AG08396 (cell line): ENCODE measurements around the gene PRR23B.
"Not testable (repeated sequence)": the region's sequence is repeated elsewhere in the genome, so short reads cannot be mapped to it uniquely, and the experiment has no call there.

Source experiments
- DNase-seq: peaks from one replicate; pipeline ENCODE4 v3.0.0; 2012; ENCODE audit warnings: low spot score, mixed read lengths

Gene PRR23B

GRCh38 chr3:139020868-139021234, at the start of gene PRR23B:
PRR23B (minus strand) TSS chr3:139020926; CDS start chr3:139020661, 265 bp downstream.
- DNase-seq = no peak

GRCh38 chr3:139062918-139063317, 42.2 kb upstream of the PRR23B start:
- no peak for DNase-seq

GRCh38 chr3:139052802-139053600, 32.3 kb upstream of the PRR23B start:
- DNase-seq = no peak

GRCh38 chr3:139044366-139045210, 23.9 kb upstream of the PRR23B start, which contains the start of gene PRR23C:
PRR23C (minus strand) TSS chr3:139044892; CDS start chr3:139044620, 272 bp downstream.
- DNase-seq = no peak

- DNase-seq = no peak
These were observed 23.0 kb upstream of the PRR23B start for GRCh38 chr3:139043554-139044365.

GRCh38 chr3:139037478-139037877, 16.8 kb upstream of the PRR23B start:
- DNase-seq = no peak

GRCh38 chr3:139032326-139033002, 11.7 kb upstream of the PRR23B start:
- no peak for DNase-seq

GRCh38 chr3:139030576-139030975, 9.8 kb upstream of the PRR23B start:
- not testable (repeated sequence) for DNase-seq

- no peak for DNase-seq
These were observed 4.2 kb upstream of the PRR23B start for GRCh38 chr3:139024968-139025367.

- DNase-seq = no peak
These were observed 474 bp downstream of the PRR23B start for GRCh38 chr3:139020036-139020867.

GRCh38 chr3:139016430-139017048, 4.2 kb downstream of the PRR23B start:
- DNase-seq = no peak

GRCh38 chr3:139006051-139006716, 14.5 kb downstream of the PRR23B start, which contains the start of gene PRR23A:
PRR23A (minus strand) TSS chr3:139006268; CDS start chr3:139006268, 0 bp downstream.
- no peak for DNase-seq

- no peak for DNase-seq
These were observed 15.3 kb downstream of the PRR23B start for GRCh38 chr3:139005356-139005993.

- DNase-seq = no peak
These were observed 25.0 kb downstream of the PRR23B start for GRCh38 chr3:138995706-138996105.

- DNase-seq = no peak
These were observed 33.5 kb downstream of the PRR23B start for GRCh38 chr3:138987181-138987580.

- no peak for DNase-seq
These were observed 34.8 kb downstream of the PRR23B start for GRCh38 chr3:138985932-138986331.

GRCh38 chr3:138984816-138985215, 35.9 kb downstream of the PRR23B start:
- no peak for DNase-seq

GRCh38 chr3:138976047-138976446, 44.7 kb downstream of the PRR23B start:
- DNase-seq = no peak

- no peak for DNase-seq
These were observed 45.4 kb downstream of the PRR23B start for GRCh38 chr3:138975351-138975750.
